ENCODE data around the gene KLHL21. TPM values are rescaled to one million over a fixed set of nuclear protein-coding genes. Genes with fewer than 3 reads are reported as not detected.
"Not testable (repeated sequence)": the region's sequence is repeated elsewhere in the genome, so short reads cannot be mapped to it uniquely, and the experiment has no call there.

The KLHL21 gene
- total RNA-seq, 2 donors from 2014 or later: 26.1 to 33.8 TPM

DNA sequence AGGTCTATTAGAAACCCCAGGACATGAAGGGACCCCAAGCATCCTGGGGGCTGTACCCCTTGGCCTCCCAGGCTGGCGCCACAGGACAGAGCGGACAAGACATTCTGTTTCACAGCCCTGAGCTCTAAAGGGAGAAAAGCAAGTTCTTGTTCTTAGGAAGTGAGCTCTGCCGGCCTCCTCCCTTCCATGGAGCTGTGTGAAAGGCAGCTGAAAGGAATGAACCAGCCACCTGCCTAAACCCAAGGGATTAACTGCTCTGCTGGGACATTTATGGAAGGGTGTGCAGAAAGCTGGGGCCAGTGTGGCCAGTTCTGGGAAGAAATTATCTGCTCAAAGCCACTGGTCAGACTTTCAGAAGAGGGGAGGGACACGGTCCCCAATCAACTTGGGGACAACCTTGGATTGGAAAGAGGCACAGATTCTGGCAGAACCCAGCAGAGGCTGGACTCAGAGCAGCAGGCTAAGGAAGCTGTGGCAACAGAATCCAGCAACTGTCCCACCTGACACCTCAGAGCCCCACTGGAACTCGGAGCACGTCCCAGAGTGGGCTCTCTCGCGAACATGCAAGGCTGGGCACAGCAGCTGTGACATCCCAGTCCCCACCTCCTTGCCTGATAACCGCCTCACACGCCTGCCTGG is 2.1 kb downstream of the KLHL21 start:
- H3K27ac Mint-ChIP-seq: peak overlapping the region; percentile 95
- H3K4me1 Mint-ChIP-seq: peaks cover 26% of the 10 kb centered on the region
- H3K9me3 ChIP-seq (ENCODE audit: control insufficient read depth, low read length, poor library complexity, severe bottlenecking): no peaks in the 10 kb centered on the region
- H3K36me3 Mint-ChIP-seq (ENCODE audit: low read depth): no peaks in the 10 kb centered on the region
- peak overlapping the region; percentile 98 for H3K4me3 Mint-ChIP-seq
- no peaks in the 10 kb centered on the region for H3K27me3 Mint-ChIP-seq
- no peak for DNase-seq
- ATAC-seq: no peak

DNA sequence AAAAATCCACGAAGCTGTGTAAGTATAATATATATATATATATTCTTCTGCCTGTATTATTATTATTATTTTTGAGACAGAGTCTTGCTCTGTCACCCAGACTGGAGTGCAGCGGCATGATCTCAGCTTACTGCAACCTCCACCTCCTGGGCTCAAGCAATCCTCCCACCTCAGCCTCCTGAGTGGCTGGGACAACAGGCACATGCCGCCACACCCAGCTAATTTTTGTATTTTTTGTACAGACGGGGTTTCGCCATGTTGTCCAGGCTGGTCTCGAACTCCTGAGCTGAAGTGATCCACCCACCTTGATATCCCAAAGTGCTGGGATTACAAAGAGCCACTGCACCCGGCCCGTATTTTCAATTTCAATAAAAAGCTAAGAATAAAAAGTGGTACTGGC is 2.7 kb downstream of the KLHL21 start:
- peak overlapping the region; percentile 98 for H3K4me3 Mint-ChIP-seq
- not testable (repeated sequence) for H3K27me3 Mint-ChIP-seq; DNase-seq; ATAC-seq; H3K9me3 ChIP-seq (ENCODE audit: control insufficient read depth, low read length, poor library complexity, severe bottlenecking); H3K36me3 Mint-ChIP-seq (ENCODE audit: low read depth)
- H3K4me1 Mint-ChIP-seq: peaks cover 26% of the 10 kb centered on the region
- peak overlapping the region; percentile 95 for H3K27ac Mint-ChIP-seq

DNA sequence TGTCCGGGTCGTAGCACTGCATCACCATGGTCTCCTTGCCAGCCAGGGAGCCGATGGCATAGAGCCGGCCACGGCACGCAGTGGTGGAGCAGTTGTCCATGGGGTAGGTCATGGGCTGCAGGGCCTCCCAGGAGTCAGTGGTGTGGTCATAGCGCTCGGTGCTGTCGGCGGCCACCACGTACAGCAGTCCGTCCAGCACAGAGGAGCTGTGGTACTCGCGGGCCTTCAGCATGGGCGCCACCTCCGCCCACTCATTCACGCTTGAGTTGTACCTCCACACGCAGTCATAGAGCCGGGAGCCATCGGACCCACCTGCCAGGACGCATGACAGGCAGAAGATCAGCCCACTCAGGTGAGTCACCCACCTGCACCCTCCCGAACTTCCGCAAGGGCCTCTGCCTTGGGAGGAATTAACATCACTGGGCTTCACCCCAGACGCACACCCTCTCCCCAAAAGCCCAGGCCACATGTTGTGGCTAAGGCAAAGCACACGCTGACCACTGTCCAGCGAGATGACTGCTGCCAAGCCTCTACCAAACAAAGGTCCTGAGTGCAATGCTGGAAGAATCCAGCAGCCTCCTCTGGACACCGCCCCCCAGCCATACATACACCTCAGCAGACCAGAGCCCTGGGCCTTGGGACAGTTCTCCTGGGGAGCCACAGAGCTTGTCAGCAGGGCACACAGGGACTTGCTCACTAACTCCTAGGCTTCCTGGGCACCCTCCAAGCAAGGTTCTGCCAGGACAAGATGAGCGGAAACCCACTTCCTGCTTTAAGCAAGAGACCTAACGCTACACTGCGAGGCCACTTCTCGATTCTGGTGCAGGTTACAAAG is 3.3 kb downstream of the KLHL21 start:
- ATAC-seq (peak; percentile 18), DNase-seq (peak in 1 of 3 donors; percentile 28)
- H3K36me3 Mint-ChIP-seq (ENCODE audit: low read depth): no peaks in the 10 kb centered on the region
- H3K9me3 ChIP-seq (ENCODE audit: control insufficient read depth, low read length, poor library complexity, severe bottlenecking): no peaks in the 10 kb centered on the region
- H3K27me3 Mint-ChIP-seq: no peaks in the 10 kb centered on the region
- peaks cover 26% of the 10 kb centered on the region for H3K4me1 Mint-ChIP-seq
- peak overlapping the region; percentile 98 for H3K4me3 Mint-ChIP-seq
- H3K27ac Mint-ChIP-seq: peak overlapping the region; percentile 95

DNA sequence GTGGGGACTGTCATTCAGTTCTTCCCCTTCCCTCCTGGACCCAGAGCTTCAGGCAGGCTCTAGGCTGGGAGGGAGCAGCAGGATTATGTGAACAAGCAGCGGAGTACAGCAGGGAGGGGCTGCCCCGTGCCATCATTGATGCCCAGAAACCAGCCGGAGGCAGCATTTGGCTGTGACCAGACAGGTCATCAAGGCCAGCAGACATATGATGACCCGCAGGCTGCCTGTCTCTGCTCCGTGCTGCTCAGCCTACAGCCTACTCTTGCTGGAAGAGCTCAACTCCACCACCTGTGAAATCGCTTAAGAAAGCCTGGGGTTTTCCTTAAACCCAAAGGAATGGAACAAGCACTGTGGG is 4.9 kb downstream of the KLHL21 start:
- H3K27ac Mint-ChIP-seq: peak overlapping the region; percentile 16
- no peak for DNase-seq
- H3K4me1 Mint-ChIP-seq: peaks cover 24% of the 10 kb centered on the region
- H3K27me3 Mint-ChIP-seq: no peaks in the 10 kb centered on the region
- ATAC-seq: no peak
- H3K9me3 ChIP-seq (ENCODE audit: control insufficient read depth, low read length, poor library complexity, severe bottlenecking): no peaks in the 10 kb centered on the region
- H3K36me3 Mint-ChIP-seq (ENCODE audit: low read depth): no peaks in the 10 kb centered on the region
- H3K4me3 Mint-ChIP-seq: no peak overlapping the region

DNA sequence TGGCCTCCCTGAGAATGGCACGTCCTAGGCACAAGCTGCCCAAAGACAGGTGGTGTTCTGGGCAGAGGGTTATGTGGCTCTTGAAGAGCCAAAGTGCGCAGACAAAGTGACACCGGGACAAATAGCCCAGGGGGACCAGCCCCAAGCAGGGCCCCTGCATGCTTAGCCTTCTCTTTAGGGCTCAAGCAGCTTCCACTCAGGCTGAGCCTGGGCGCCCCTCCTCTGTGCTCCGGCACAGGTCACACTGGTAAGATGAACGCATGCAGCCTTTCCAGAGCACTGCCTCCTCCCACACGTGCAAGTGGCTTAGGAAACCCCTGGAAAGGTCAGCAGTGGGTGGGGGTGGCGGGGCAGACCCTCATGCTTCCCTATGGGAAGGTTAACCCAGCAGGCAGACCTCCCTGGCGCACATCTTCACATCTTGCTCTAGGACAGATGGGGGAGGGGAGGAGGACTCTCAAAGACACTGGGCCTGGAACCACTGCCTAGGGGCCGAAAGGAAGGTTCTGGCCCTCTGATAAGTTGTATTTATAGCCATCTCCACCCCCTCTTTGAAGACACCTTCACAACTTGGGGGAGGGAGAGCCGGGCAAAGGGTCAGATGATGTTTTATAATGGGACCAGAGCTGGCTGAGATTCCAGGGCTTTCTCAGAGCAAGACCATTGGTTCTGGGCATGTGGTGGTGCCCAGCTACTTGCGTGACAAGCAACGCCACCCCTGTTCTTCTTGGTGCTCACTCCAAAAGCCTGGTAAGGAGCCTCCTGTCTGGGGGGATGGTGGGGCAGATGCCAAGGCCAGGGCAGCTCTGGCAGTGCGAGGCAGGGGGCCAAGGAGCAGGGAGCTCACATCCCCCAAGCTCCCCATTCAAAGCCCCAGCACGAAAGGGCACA is 5.5 kb downstream of the KLHL21 start:
- no peaks in the 10 kb centered on the region for H3K36me3 Mint-ChIP-seq (ENCODE audit: low read depth)
- H3K27ac Mint-ChIP-seq: peak overlapping the region; percentile 16
- ATAC-seq: no peak
- H3K9me3 ChIP-seq (ENCODE audit: control insufficient read depth, low read length, poor library complexity, severe bottlenecking): no peaks in the 10 kb centered on the region
- peaks cover 24% of the 10 kb centered on the region for H3K4me1 Mint-ChIP-seq
- DNase-seq: no peak
- no peaks in the 10 kb centered on the region for H3K27me3 Mint-ChIP-seq
- H3K4me3 Mint-ChIP-seq: no peak overlapping the region

DNA sequence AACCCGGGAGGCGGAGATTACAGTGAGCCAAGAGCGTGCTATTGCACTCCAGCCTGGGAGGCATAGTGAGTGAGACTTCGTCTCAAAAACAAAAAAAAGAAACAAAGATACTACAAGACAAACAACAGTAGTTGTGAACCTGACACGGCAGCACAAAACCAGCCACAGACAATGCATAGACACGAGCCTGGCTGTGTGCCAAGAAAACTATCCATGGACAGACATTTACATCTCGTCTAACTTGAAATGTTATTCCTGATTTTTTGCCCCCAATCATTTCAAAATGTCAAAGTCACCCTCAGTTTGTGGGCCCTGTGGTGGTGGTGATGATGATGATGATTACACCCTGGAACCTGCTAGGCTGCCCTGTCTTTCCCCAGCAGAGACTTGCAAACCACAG is 6.3 kb downstream of the KLHL21 start:
- DNase-seq (no peak), ATAC-seq (no peak)
- Mint-ChIP-seq H3K4me1 (peaks cover 30% of the 10 kb centered on the region), H3K36me3 (ENCODE audit: low read depth) (no peaks in the 10 kb centered on the region), H3K27me3 (no peaks in the 10 kb centered on the region), H3K27ac (no peak overlapping the region), H3K4me3 (no peak overlapping the region)
- no peaks in the 10 kb centered on the region for H3K9me3 ChIP-seq (ENCODE audit: control insufficient read depth, low read length, poor library complexity, severe bottlenecking)

DNA sequence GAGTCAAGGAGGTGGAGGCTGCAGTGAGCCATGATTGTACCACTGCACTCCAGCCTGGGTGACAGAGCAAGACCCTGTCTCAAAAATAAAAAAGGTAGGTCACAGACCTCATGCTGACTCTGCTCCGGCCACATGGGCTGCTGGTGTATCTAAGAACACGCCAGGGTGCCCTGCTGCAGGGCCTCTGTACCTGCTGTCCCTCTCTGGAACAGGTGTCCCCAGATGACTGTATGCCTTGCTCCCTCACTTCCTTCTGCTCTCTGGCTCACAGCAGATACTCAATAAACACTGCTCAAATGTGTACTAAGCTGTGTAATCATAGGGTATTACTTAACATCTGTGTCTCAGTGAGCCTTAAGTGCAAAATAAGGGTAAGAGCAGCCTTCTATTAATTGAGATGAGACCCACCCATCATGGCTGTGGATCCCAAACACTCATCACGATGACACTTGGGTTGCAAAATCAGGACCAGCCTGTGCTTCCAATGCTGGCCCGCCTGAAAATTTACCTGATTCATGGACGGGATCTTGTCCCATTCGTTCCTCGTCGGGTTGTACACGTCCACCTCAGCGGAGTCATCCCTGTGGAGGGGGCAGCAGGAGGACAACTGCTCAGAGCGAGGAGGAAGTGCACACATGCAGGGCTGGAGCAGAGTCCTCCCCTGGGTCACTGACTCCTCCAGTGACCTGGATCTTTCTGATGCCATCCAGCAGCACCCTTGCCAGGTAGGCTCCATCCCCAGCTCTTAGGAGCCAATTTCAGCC is 7.5 kb downstream of the KLHL21 start:
- Mint-ChIP-seq H3K27me3 (no peaks in the 10 kb centered on the region), H3K36me3 (ENCODE audit: low read depth) (no peaks in the 10 kb centered on the region), H3K4me1 (peaks cover 30% of the 10 kb centered on the region), H3K4me3 (no peak overlapping the region), H3K27ac (no peak overlapping the region)
- no peak for DNase-seq
- ATAC-seq: no peak
- H3K9me3 ChIP-seq (ENCODE audit: control insufficient read depth, low read length, poor library complexity, severe bottlenecking): no peaks in the 10 kb centered on the region

DNA sequence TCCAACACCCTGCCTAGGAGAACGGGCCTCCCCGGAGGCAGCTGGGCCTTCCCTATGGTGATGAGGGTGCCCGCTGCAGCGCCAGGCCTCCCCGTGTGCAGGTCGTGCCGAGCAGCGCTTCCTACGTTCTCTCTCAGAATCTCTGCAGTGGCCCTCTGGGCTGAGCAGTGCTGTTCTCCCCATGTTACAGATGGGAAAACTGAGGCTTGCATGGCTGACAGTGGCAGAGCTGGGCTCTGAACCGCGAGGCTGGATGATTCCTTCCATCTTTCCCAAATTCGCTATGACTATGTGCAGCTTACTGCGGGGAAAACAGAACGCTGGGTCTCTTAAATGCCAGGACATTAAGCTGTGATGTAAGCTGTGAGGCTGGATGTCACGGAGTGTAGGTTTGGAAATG is 8.9 kb downstream of the KLHL21 start:
- H3K4me3 Mint-ChIP-seq: no peak overlapping the region
- H3K27ac Mint-ChIP-seq: no peak overlapping the region
- ATAC-seq: no peak

DNA sequence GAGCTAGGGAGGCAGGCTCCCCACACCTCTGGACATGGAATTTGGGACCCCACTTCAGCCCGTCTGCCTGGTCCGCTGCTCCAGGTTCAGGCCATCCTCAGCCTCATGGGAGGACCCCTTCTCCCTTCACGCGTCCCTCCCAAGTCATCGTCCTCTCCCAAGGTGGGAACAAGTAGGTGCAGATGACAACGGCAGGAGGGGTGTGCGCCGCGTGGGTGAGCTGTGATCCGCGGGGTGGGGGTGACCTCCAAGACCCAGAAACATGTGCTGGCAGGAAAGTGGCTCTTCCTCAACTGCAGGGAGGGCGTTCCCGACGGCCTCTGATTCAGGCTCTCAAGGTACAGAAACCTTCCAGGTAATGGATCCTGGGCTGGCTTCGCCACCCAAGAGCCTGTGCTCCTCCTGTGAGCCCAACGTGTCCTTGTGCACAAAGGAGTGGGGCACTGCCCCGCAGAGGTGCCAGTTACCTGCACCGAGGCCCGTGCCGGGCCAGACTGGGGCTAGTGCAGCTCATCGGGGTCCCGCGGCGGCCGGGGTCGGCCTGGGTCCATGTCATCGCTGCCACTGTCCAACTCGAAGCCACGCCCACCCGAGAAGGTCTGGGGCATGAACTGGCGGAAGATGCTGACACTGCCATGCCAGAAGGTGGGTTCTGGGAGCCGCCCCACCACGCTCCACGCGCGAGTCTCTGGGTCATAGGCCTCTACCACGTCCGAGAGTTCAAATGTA is 9.6 kb downstream of the KLHL21 start:
- no peaks in the 10 kb centered on the region for H3K36me3 Mint-ChIP-seq (ENCODE audit: low read depth)
- H3K4me1 Mint-ChIP-seq: peaks cover 21% of the 10 kb centered on the region
- no peak overlapping the region for H3K4me3 Mint-ChIP-seq
- no peaks in the 10 kb centered on the region for H3K9me3 ChIP-seq (ENCODE audit: control insufficient read depth, low read length, poor library complexity, severe bottlenecking)
- no peak overlapping the region for H3K27ac Mint-ChIP-seq
- DNase-seq (no peak), ATAC-seq (no peak)
- no peaks in the 10 kb centered on the region for H3K27me3 Mint-ChIP-seq

More for the DNA sequence above, 8.9 kb downstream of the KLHL21 start:
- no peak for DNase-seq
- H3K4me1 Mint-ChIP-seq: peaks cover 24% of the 10 kb centered on the region
- no peaks in the 10 kb centered on the region for H3K36me3 Mint-ChIP-seq (ENCODE audit: low read depth)
- no peaks in the 10 kb centered on the region for H3K27me3 Mint-ChIP-seq
- H3K9me3 ChIP-seq (ENCODE audit: control insufficient read depth, low read length, poor library complexity, severe bottlenecking): no peaks in the 10 kb centered on the region

DNA sequence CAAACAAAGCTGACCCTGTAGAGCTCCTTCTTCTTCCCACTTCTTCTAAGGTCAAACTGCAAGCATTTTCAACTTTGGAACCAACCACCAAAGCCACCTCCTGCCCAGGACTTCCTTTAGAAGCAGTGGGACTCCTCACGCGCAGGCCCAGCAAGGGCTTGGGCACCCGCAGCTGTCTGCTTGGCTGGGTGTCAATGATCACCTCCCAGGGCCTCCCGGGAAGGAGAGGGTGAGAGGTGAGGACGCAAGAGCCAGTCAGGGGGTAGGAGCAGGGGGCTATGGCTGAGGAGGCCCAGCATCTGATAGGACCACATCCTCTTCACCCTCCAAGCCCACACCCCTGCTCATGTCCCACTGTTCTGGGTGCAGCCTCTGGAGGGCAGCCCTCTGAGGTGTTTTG is 10.2 kb downstream of the KLHL21 start:
- DNase-seq (no peak), ATAC-seq (no peak)
- Mint-ChIP-seq H3K27ac (no peak overlapping the region), H3K4me3 (no peak overlapping the region), H3K4me1 (peaks cover 24% of the 10 kb centered on the region), H3K27me3 (no peaks in the 10 kb centered on the region), H3K36me3 (ENCODE audit: low read depth) (no peaks in the 10 kb centered on the region)
- H3K9me3 ChIP-seq (ENCODE audit: control insufficient read depth, low read length, poor library complexity, severe bottlenecking): no peaks in the 10 kb centered on the region

DNA sequence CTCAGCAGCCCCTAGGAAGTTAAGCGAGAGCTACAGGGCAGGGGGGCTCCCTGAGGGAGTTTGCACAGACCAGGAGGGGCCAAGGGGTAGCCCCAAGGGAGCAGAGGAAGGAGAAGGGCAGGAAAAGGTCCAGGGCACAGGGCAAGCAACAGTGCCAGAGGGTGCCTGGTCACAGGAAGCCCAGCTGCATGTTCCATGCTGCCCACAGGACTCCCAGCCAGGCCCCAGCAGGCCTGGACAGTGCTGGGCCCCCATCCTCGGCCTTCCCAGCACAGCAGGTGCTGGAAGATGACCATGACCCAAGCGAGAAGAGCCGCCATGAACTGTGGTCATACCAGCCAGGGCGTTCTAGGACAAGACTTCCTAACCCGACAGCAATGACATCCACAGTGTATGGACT is 11.0 kb downstream of the KLHL21 start:
- DNase-seq (no peak), ATAC-seq (no peak)
- Mint-ChIP-seq H3K27ac (peak overlapping the region; percentile 9), H3K4me1 (peaks cover 24% of the 10 kb centered on the region), H3K36me3 (ENCODE audit: low read depth) (no peaks in the 10 kb centered on the region), H3K4me3 (no peak overlapping the region), H3K27me3 (no peaks in the 10 kb centered on the region)
- no peaks in the 10 kb centered on the region for H3K9me3 ChIP-seq (ENCODE audit: control insufficient read depth, low read length, poor library complexity, severe bottlenecking)

DNA sequence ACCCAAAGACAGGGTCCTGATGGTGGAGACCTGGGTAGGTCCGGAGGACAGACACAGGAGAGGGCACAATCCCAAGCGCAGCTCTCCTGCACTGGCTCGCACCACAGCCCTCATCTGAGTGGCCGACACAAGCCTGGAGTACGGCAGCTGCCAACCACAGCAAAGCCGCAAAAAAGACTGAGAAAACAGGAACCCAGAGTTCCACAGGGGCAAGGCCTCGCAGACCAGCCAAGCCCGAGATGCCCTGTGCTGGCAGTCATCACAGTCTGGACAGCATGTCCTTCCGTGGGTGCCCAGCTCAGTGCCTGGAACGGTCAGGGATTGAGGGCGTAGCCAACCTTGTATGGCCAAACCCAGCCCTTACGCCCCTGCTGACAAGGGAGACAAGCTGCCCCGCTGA is 11.4 kb downstream of the KLHL21 start:
- peaks cover 21% of the 10 kb centered on the region for H3K4me1 Mint-ChIP-seq
- no peak overlapping the region for H3K4me3 Mint-ChIP-seq
- DNase-seq (no peak), ATAC-seq (peak; percentile 42)
- H3K27me3 Mint-ChIP-seq: no peaks in the 10 kb centered on the region
- H3K36me3 Mint-ChIP-seq (ENCODE audit: low read depth): no peaks in the 10 kb centered on the region
- H3K27ac Mint-ChIP-seq: peak overlapping the region; percentile 9
- H3K9me3 ChIP-seq (ENCODE audit: control insufficient read depth, low read length, poor library complexity, severe bottlenecking): no peaks in the 10 kb centered on the region
